Measurements from ENCODE around the gene DNAJC25.

DNAJC25 gene

GRCh38 chr9:111628411-111628810 lies 2.7 kb upstream of the DNAJC25 start:
- no peak for DNase-seq

- DNase-seq: no peak
Observed at GRCh38 chr9:111630182-111630963, 761 bp upstream of the DNAJC25 start.

GRCh38 chr9:111630964-111631213 lies 245 bp upstream of the DNAJC25 start:
- DNase-seq: no peak

- no peak for DNase-seq
Observed at GRCh38 chr9:111632060-111632459, 926 bp downstream of the DNAJC25 start.

- no peak for DNase-seq
Observed at GRCh38 chr9:111632695-111633388, 1.7 kb downstream of the DNAJC25 start.

GRCh38 chr9:111633389-111633736 lies 2.2 kb downstream of the DNAJC25 start:
- DNase-seq: no peak

- no peak for DNase-seq
Observed at GRCh38 chr9:111634860-111635259, 3.7 kb downstream of the DNAJC25 start.

GRCh38 chr9:111637421-111637950 lies 6.4 kb downstream of the DNAJC25 start:
- no peak for DNase-seq

GRCh38 chr9:111644195-111644772 lies 13.2 kb downstream of the DNAJC25 start:
- DNase-seq: no peak

- no peak for DNase-seq
Observed at GRCh38 chr9:111645806-111646205, 14.7 kb downstream of the DNAJC25 start.

GRCh38 chr9:111646417-111646816 lies 15.3 kb downstream of the DNAJC25 start:
- no peak for DNase-seq

- no peak for DNase-seq
Observed at GRCh38 chr9:111648066-111648465, 16.9 kb downstream of the DNAJC25 start.

- no peak for DNase-seq
Observed at GRCh38 chr9:111649016-111649415, 17.9 kb downstream of the DNAJC25 start.

GRCh38 chr9:111657051-111657450 lies 25.9 kb downstream of the DNAJC25 start:
- no peak for DNase-seq

- DNase-seq: no peak
Observed at GRCh38 chr9:111658943-111659342, 27.8 kb downstream of the DNAJC25 start.

- DNase-seq: no peak
Observed at GRCh38 chr9:111659691-111660090, 28.6 kb downstream of the DNAJC25 start.

- DNase-seq: peak; percentile 71
Observed at GRCh38 chr9:111661150-111661801, 30.1 kb downstream of the DNAJC25 start, which contains the start of gene GNG10. Gene GNG10 (plus strand): TSS chr9:111661605. CDS start chr9:111661635, 30 bp downstream.

GRCh38 chr9:111661802-111662521 lies 30.8 kb downstream of the DNAJC25 start:
- peak; percentile 56 for DNase-seq

- peak; percentile 7 for DNase-seq
Observed at GRCh38 chr9:111662576-111663300, 31.6 kb downstream of the DNAJC25 start.

- DNase-seq: no peak
Observed at GRCh38 chr9:111663301-111663823, 32.2 kb downstream of the DNAJC25 start.

- peak; percentile 72 for DNase-seq
Observed at GRCh38 chr9:111668026-111668573, 37.0 kb downstream of the DNAJC25 start.
